A673 (cell line): ENCODE data around the gene RHO. TPM values are rescaled to one million over a fixed set of nuclear protein-coding genes. Genes with fewer than 3 reads are reported as not detected.

Experiments
- BruUV-seq: library from RNA; stranded (reverse); fragments of 400-500 nt; replicated peaks from 2 replicates; lab custom pipeline; 2021; lab: Mats Ljungman, UMichigan
- CTCF ChIA-PET: fragments of 300-600 bp; sonication (Branson Sonifier 250); formaldehyde crosslinking; loops from one replicate; lab custom pipeline; 2022; ENCODE audit warnings: antibody characterized with exemption; lab: Charles Lee
- POLR2A ChIA-PET: fragments of 300-600 bp; sonication (Branson Sonifier 250); formaldehyde crosslinking; loops from one replicate; lab custom pipeline; 2022; ENCODE audit warnings: antibody characterized with exemption; ENCODE audit not compliant: low non-redundant PET; lab: Charles Lee
- DNase-seq: peaks from one replicate; pipeline ENCODE4 v3.0.0-alpha.2; 2015; ENCODE audit warnings: low spot score
- H3K27ac ChIP-seq: fragments of 200-600 bp; sonication (generic); 2 replicates; pipeline ENCODE4 v1.5.1; 2016; ENCODE audit warnings: mixed run types, low read depth, mild to moderate bottlenecking, mixed read lengths, antibody characterized with exemption, low read length; ENCODE audit not compliant: poor library complexity, severe bottlenecking
- H3K27me3 ChIP-seq: fragments of 200-600 bp; sonication (generic); replicated peaks from 2 replicates; pipeline ENCODE4 v1.6.1; 2017; ENCODE audit warnings: mixed run types, low read depth, mild to moderate bottlenecking, mixed read lengths, antibody characterized with exemption, low read length; ENCODE audit not compliant: insufficient read depth, poor library complexity
- H3K36me3 ChIP-seq: fragments of 200-600 bp; sonication (generic); 2 replicates; pipeline ENCODE4 v1.6.1; 2016; ENCODE audit warnings: mixed run types, mild to moderate bottlenecking, mixed read lengths, antibody characterized with exemption, low read length; ENCODE audit not compliant: insufficient read depth, poor library complexity, severe bottlenecking
- H3K4me1 ChIP-seq: fragments of 200-600 bp; sonication (generic); 2 replicates; pipeline ENCODE4 v1.6.1; 2017; ENCODE audit warnings: mixed run types, mild to moderate bottlenecking, mixed read lengths, antibody characterized with exemption, low read length; ENCODE audit not compliant: insufficient read depth, poor library complexity, severe bottlenecking
- H3K4me3 ChIP-seq: fragments of 200-600 bp; sonication (generic); 2 replicates; pipeline ENCODE4 v1.5.1; 2016; ENCODE audit warnings: low read depth, mixed run types, mild to moderate bottlenecking, mixed read lengths, low read length; ENCODE audit not compliant: poor library complexity, severe bottlenecking
- H3K9me3 ChIP-seq: fragments of 200-600 bp; sonication (generic); 2 replicates; pipeline ENCODE4 v1.6.1; 2016; ENCODE audit warnings: mixed run types, low read depth, mild to moderate bottlenecking, mixed read lengths, antibody characterized with exemption, low read length; ENCODE audit not compliant: poor library complexity, severe bottlenecking
- EZH2 ChIP-seq: fragments of 200-600 bp; sonication (generic); IDR thresholded peaks from 2 replicates; pipeline ENCODE4 v1.6.1; 2017; ENCODE audit warnings: borderline replicate concordance, low read depth, mild to moderate bottlenecking, mixed read lengths, antibody characterized with exemption, low read length; ENCODE audit not compliant: poor library complexity, severe bottlenecking
- intact Hi-C: fragments of 100-400 bp; cut with micrococcal nuclease; formaldehyde crosslinking; loops from one replicate; pipeline ENCODE4 v1.10.0; 2022; ENCODE audit not compliant: unreplicated experiment
- total RNA-seq: library from RNA; stranded (reverse); gene quantifications from 2 replicates; pipeline ENCODE4 v1.2.3, GENCODE V29; 2021
- TF ChIP-seq, protein P1 (sequence below): fragments of 300-800, 200-600 bp; sonication (generic); conservative IDR thresholded peaks from 2 replicates; pipeline ENCODE4 v1.5.1; 2017; ENCODE audit warnings: low read depth, mild to moderate bottlenecking, antibody characterized with exemption, low read length, moderate library complexity, mixed read lengths

The RHO gene
- total RNA-seq, 1 experiment from 2014 or later, result not detected

DNA sequence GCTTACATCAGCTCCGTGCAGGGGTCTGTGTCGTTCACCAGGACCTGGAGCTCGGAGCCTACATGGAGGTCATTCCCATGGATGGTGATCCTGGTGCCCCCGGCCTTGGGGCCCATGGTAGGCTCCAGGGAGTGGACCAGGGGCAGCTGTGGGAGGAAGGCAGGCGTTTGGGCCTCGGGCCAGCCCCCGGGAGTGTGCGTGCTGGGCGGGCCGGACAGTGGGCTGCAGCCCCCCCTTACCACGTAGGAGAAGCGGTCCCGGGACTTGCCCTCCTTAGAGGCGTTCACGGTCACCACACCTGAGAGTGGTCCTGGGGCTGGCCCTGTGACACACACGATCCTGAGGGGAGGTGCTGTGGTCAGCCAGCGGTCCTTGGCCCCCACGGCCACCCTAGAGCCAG lies 44.2 kb downstream of the RHO start:
- no peaks in the 10 kb centered on the region for H3K36me3 ChIP-seq
- BruUV-seq, result no TSS peak
- ChIA-PET CTCF (no interaction called here), POLR2A (no interaction called here)
- TF ChIP-seq, protein P1, sequence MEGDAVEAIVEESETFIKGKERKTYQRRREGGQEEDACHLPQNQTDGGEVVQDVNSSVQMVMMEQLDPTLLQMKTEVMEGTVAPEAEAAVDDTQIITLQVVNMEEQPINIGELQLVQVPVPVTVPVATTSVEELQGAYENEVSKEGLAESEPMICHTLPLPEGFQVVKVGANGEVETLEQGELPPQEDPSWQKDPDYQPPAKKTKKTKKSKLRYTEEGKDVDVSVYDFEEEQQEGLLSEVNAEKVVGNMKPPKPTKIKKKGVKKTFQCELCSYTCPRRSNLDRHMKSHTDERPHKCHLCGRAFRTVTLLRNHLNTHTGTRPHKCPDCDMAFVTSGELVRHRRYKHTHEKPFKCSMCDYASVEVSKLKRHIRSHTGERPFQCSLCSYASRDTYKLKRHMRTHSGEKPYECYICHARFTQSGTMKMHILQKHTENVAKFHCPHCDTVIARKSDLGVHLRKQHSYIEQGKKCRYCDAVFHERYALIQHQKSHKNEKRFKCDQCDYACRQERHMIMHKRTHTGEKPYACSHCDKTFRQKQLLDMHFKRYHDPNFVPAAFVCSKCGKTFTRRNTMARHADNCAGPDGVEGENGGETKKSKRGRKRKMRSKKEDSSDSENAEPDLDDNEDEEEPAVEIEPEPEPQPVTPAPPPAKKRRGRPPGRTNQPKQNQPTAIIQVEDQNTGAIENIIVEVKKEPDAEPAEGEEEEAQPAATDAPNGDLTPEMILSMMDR, result no peak
- TF ChIP-seq EZH2, result no peak
- no peaks in the 10 kb centered on the region for H3K27me3 ChIP-seq
- H3K4me1 ChIP-seq, result no peaks in the 10 kb centered on the region
- no peaks in the 10 kb centered on the region for H3K9me3 ChIP-seq
- no peak overlapping the region for H3K4me3 ChIP-seq
- intact Hi-C loops, result no loop called here
- DNase-seq, result no peak
- H3K27ac ChIP-seq, result no peak overlapping the region

GRCh38 chr3:129573493-129573892 lies 45.1 kb downstream of the RHO start:
- Histone ChIP-seq H3K4me3 (no peak overlapping the region), H3K9me3 (no peaks in the 10 kb centered on the region), H3K4me1 (no peaks in the 10 kb centered on the region), H3K27ac (no peak overlapping the region), H3K36me3 (no peaks in the 10 kb centered on the region), H3K27me3 (no peaks in the 10 kb centered on the region)
- intact Hi-C loops, result no loop called here
- no TSS peak for BruUV-seq
- CTCF ChIA-PET, result no interaction called here
- TF ChIP-seq, protein P1, result no peak
- no peak for TF ChIP-seq EZH2
- POLR2A ChIA-PET, result no interaction called here
- no peak for DNase-seq

- Histone ChIP-seq H3K27me3 (no peaks in the 10 kb centered on the region), H3K36me3 (no peaks in the 10 kb centered on the region), H3K4me3 (no peak overlapping the region), H3K27ac (no peak overlapping the region), H3K4me1 (no peaks in the 10 kb centered on the region), H3K9me3 (no peaks in the 10 kb centered on the region)
- POLR2A ChIA-PET, result no interaction called here
- TF ChIP-seq, protein P1, result no peak
- TF ChIP-seq EZH2, result no peak
- DNase-seq, result no peak
- intact Hi-C loops, result no loop called here
- CTCF ChIA-PET, result no interaction called here
- no TSS peak for BruUV-seq
Observed at GRCh38 chr3:129574206-129574605, 45.8 kb downstream of the RHO start.
